Right atrium auricular region (tissue), 2 donors: ENCODE measurements around the gene DNAAF8. TPM values are rescaled to one million over a fixed set of nuclear protein-coding genes. Genes with fewer than 3 reads are reported as not detected.

ENCODE experiments used
- DNase-seq: peaks from one replicate; pipeline ENCODE4 v3.0.0-alpha.2; 2019; ENCODE audit warnings: low spot score
- H3K27ac ChIP-seq, 2 donors: fragments of 200-600 bp; sonication (generic); 1 replicate in 1 of 2; 2 replicates in 1 of 2; pipeline ENCODE4 v1.5.1; 2016 to 2019
- H3K27me3 ChIP-seq, 2 donors: fragments of 200-600 bp; sonication (generic); one replicate each; pipeline versions ENCODE4 v1.5.1 to v1.6.0; 2017 to 2019
- H3K36me3 ChIP-seq: fragments of 200-600 bp; sonication (generic); one replicate; pipeline ENCODE4 v1.5.1; 2016
- H3K4me1 ChIP-seq, 2 donors: fragments of 200-600 bp; sonication (generic); one replicate each; pipeline versions ENCODE4 v1.5.1 to v1.6.0; 2017 to 2019
- H3K4me3 ChIP-seq, 2 donors: fragments of 200-600 bp; sonication (generic); 1 replicate in 1 of 2; 2 replicates in 1 of 2; pipeline ENCODE4 v1.5.1; 2017 to 2019; ENCODE audit warnings: mild to moderate bottlenecking in 1 of 2, moderate library complexity in 1 of 2
- H3K9me3 ChIP-seq, 2 donors: fragments of 200-600 bp; sonication (generic); one replicate each; pipeline ENCODE4 v1.5.1; 2019
- total RNA-seq, 2 donors: library from RNA; depleted of rRNA; stranded (reverse); fragments of >200 nt; gene quantifications; one replicate each; pipeline ENCODE4 v1.1.0, GENCODE V29; 2016
- TF ChIP-seq, protein P1 (sequence below), 2 donors: fragments of 200-600 bp; sonication (generic); IDR thresholded peaks; one replicate each; pipeline ENCODE4 v1.5.1; 2019; ENCODE audit warnings: antibody characterized with exemption in 2 of 2

The DNAAF8 gene
- total RNA-seq, 2 donors from 2014 or later: 0.39 to 0.44 TPM

DNA sequence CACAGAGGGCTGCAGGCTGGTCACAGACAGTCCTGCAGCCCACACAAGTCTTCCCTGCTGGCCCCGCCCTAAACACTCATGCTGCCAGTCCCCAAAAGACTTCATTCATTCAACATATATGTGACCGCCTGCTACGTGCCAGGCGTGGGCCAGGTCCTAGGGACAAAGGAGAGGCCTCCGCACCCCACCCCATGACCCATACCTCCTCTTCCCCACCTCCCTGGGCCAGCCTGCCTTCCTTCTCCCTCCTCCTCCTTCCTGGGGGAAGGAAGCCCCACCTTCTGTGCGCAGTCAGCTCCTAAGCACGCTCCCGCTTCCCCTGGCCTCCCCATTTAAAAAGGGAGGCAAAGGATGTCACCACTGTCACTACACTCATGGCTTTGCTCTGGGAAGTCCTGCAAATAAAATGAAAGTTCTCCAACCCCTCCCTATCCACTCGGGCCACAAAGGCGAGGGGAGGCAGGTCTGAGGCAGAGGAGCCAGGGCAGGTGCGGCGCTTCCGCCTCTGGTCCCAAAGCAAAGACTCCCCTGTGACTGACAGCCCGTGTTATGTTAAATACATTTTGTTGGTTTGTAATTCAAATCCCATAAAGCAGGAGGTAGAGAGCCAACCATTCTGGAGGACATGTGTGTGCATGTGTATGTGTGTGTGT lies 9.0 kb downstream of the DNAAF8 start:
- no peaks in the 10 kb centered on the region for H3K27me3 ChIP-seq
- DNase-seq: no peak
- TF ChIP-seq, protein P1, sequence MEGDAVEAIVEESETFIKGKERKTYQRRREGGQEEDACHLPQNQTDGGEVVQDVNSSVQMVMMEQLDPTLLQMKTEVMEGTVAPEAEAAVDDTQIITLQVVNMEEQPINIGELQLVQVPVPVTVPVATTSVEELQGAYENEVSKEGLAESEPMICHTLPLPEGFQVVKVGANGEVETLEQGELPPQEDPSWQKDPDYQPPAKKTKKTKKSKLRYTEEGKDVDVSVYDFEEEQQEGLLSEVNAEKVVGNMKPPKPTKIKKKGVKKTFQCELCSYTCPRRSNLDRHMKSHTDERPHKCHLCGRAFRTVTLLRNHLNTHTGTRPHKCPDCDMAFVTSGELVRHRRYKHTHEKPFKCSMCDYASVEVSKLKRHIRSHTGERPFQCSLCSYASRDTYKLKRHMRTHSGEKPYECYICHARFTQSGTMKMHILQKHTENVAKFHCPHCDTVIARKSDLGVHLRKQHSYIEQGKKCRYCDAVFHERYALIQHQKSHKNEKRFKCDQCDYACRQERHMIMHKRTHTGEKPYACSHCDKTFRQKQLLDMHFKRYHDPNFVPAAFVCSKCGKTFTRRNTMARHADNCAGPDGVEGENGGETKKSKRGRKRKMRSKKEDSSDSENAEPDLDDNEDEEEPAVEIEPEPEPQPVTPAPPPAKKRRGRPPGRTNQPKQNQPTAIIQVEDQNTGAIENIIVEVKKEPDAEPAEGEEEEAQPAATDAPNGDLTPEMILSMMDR (IDR thresholded peaks at IDR 0.05): no peak
- no peaks in the 10 kb centered on the region for H3K9me3 ChIP-seq
- H3K27ac ChIP-seq: no peak overlapping the region
- no peaks in the 10 kb centered on the region for H3K36me3 ChIP-seq
- no peaks in the 10 kb centered on the region for H3K4me1 ChIP-seq
- H3K4me3 ChIP-seq: no peak overlapping the region

GRCh38 chr16:4744555-4745273 lies 10.4 kb downstream of the DNAAF8 start:
- H3K36me3 ChIP-seq: no peaks in the 10 kb centered on the region
- no peak for DNase-seq

DNA sequence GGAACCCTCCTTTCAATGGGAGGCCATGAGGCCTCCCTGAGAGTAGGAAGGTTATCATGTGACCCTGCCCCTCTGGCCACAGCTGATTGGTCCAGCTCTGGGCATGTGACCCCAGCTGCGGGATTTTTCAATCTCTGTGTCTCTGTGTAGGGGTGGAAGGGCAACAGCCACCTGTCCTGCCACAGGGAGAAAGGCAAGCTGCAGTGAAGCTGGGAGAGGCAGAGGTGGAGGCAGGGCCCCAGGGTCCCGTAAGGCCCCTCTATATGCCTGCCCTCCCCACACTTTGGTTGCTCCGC lies 10.9 kb downstream of the DNAAF8 start:
- Histone ChIP-seq H3K4me1 (no peaks in the 10 kb centered on the region), H3K9me3 (no peaks in the 10 kb centered on the region), H3K36me3 (no peaks in the 10 kb centered on the region), H3K27me3 (no peaks in the 10 kb centered on the region), H3K27ac (no peak overlapping the region), H3K4me3 (no peak overlapping the region)
- TF ChIP-seq, protein P1 (IDR thresholded peaks at IDR 0.05): no peak
- DNase-seq: no peak

More at GRCh38 chr16:4744555-4745273, 10.4 kb downstream of the DNAAF8 start:
- Histone ChIP-seq H3K9me3 (no peaks in the 10 kb centered on the region), H3K4me1 (no peaks in the 10 kb centered on the region), H3K4me3 (no peak overlapping the region), H3K27ac (no peak overlapping the region), H3K27me3 (no peaks in the 10 kb centered on the region)
- TF ChIP-seq, protein P1 (IDR thresholded peaks at IDR 0.05): no peak

DNA sequence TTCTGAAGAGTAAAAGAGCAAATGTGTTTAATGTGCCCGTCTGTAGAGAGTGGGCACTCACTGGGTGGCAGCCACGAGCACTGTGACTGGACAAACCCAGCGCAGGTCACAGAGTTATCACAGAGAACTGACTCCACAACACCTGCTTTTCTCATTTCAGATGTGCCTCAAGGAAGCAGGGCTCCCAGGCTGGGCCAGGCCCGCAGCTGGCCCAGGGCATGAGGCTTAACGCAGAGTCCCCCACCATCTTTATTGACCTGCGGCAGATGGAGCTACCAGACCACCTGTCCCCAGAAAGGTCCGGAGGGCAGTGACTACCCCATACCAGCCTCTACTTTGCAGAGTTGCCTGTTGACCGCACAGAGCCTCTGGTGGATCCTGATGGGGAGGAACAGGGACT lies 11.9 kb downstream of the DNAAF8 start:
- no peaks in the 10 kb centered on the region for H3K9me3 ChIP-seq
- DNase-seq: no peak
- H3K4me1 ChIP-seq: no peaks in the 10 kb centered on the region
- TF ChIP-seq, protein P1 (IDR thresholded peaks at IDR 0.05): no peak
- H3K36me3 ChIP-seq: peaks cover 6% of the 10 kb centered on the region
- no peaks in the 10 kb centered on the region for H3K27me3 ChIP-seq
- H3K4me3 ChIP-seq: no peak overlapping the region
- H3K27ac ChIP-seq: no peak overlapping the region

GRCh38 chr16:4746991-4747574 lies 12.7 kb downstream of the DNAAF8 start:
- Histone ChIP-seq H3K27me3 (no peaks in the 10 kb centered on the region), H3K4me3 (no peak overlapping the region), H3K4me1 (no peaks in the 10 kb centered on the region), H3K36me3 (peaks cover 14% of the 10 kb centered on the region), H3K27ac (no peak overlapping the region), H3K9me3 (no peaks in the 10 kb centered on the region)
- no peak for DNase-seq
- TF ChIP-seq, protein P1 (IDR thresholded peaks at IDR 0.05): no peak
